Measurements from ENCODE around the gene DPCD. TPM values are rescaled to one million over a fixed set of nuclear protein-coding genes. Genes with fewer than 3 reads are reported as not detected.

DPCD gene
- total RNA-seq, result 21.3 and 25.3 TPM in 2 replicates
- polyA plus RNA-seq, result 33.0 and 39.3 TPM in 2 replicates
- polyA plus RNA-seq (2011; cell fraction: cytosol; rRNA removed), result 46.9 and 61.5 TPM in 2 replicates
- 23.4 and 28.8 TPM in 2 replicates for polyA plus RNA-seq (2011; cell fraction: nucleus; rRNA removed)
- 44.8 and 52.7 TPM in 2 replicates for polyA plus RNA-seq (2012)
- 11.3 and 19.5 TPM in 2 replicates for polyA minus RNA-seq
- polyA minus RNA-seq (2011; cell fraction: cytosol; rRNA and poly(A)+ RNA removed), result 9.9 TPM
- polyA minus RNA-seq (2011; cell fraction: nucleus; rRNA and poly(A)+ RNA removed), result 3.7 and 4.9 TPM in 2 replicates
- percentile 55 among the genes with signal in this experiment for Bru-seq, nascent RNA
- BruChase-seq, experiment 1, labeled RNA remaining after a 6-hour chase, result percentile 46 among the genes with signal in this experiment
- BruChase-seq, experiment 2, labeled RNA remaining after a 2-hour chase, result percentile 51 among the genes with signal in this experiment
- long read RNA-seq, transcript DPCD-202 (6 exons, 858 nt), result major isoform, 105 of 136 reads
- long read RNA-seq, partial matches to known transcripts, result 3 of 136 reads
- long read RNA-seq, other reads (novel, unspliced or antisense), result 24 of 136 reads

- dilution Hi-C loops (cut with MboI; ENCODE audit: extremely low pct_ligation_motif_present, low sequenced_read_pairs), result no loop called here
- no peaks in the 10 kb centered on the region for H4K20me1 ChIP-seq (replicated peaks; ENCODE audit: control insufficient read depth, extremely low read depth, insufficient read depth, low read length)
- no peaks in the 10 kb centered on the region for H3K27me3 ChIP-seq (ENCODE audit: control insufficient read depth in 2 of 2, insufficient read depth in 2 of 2, low read length in 2 of 2)
- peaks cover 8% of the 10 kb centered on the region for H3K79me2 ChIP-seq (ENCODE audit: control insufficient read depth, insufficient read depth, low read length)
- peak within 1 kb of the TSS; percentile 67 for H2AFZ ChIP-seq (ENCODE audit: low read depth, low read length)
- DNase-seq (ENCODE audit: low read depth, low spot score) (peak; percentile 95), FAIRE-seq (peak; percentile 97)
- intact Hi-C loops (cut with micrococcal nuclease), result no loop called here
- no peaks in the 10 kb centered on the region for H3K9me1 ChIP-seq (replicated peaks; ENCODE audit: control insufficient read depth, extremely low read depth, insufficient read depth, low read length)
- peak within 1 kb of the TSS; percentile 3 for H3K27ac ChIP-seq (ENCODE audit: insufficient read depth, low read depth, low read length)
- peak within 1 kb of the TSS; percentile 50 for H3K9ac ChIP-seq (replicated peaks; ENCODE audit: extremely low read depth, insufficient read depth, low read length)
- ChIA-PET CTCF (interaction anchor here (0.6 to 3.0 kb wide), 6 partner anchors 10 to 407 kb away, joined by 3 to 15 read pairs (median 4); no protein-coding TSS in a partner anchor), POLR2A (no interaction called here)
- H3K4me1 ChIP-seq (ENCODE audit: control insufficient read depth, extremely low read depth, insufficient read depth, low read length), result peaks cover 18% of the 10 kb centered on the region
- TF ChIP-seq FOS (IDR thresholded peaks at IDR 0.05; ENCODE audit: borderline replicate concordance, insufficient read depth, low read length) (no peak), POLR2AphosphoS5 (IDR thresholded peaks at IDR 0.05; ENCODE audit: insufficient read depth, low read depth, low read length) (peak; percentile 45), MYC (IDR thresholded peaks at IDR 0.05; ENCODE audit: low read depth, low read length) (no peak), CTCF (IDR thresholded peaks at IDR 0.05; ENCODE audit: extremely low read depth in 1 of 2, insufficient read depth in 1 of 2, low read depth in 1 of 2, low read length in 2 of 2) (no peak), GATA2 (IDR thresholded peaks at IDR 0.05; ENCODE audit: insufficient read depth, insufficient read length, low read depth, low read length) (no peak), POLR2A (IDR thresholded peaks at IDR 0.05; ENCODE audit: low read depth, low read length) (peak; percentile 60), EZH2 (IDR thresholded peaks at IDR 0.05; ENCODE audit: borderline replicate concordance, low read depth, low read length, severe bottlenecking) (no peak), MAX (IDR thresholded peaks at IDR 0.05; ENCODE audit: insufficient read depth, insufficient read length) (peak; percentile 53), JUN (IDR thresholded peaks at IDR 0.05; ENCODE audit: borderline replicate concordance, insufficient read depth, insufficient read length, low read depth) (no peak)
- H3K4me3 ChIP-seq (replicated peaks in 1 of 3; ENCODE audit: insufficient read depth in 1 of 3, low read depth in 1 of 3, low read length in 3 of 3), result peak within 1 kb of the TSS; percentile 75 to 88 (median 81)
- H3K9me3 ChIP-seq (replicated peaks; ENCODE audit: control insufficient read depth, insufficient read depth, low read length), result no peaks in the 10 kb centered on the region
- TSS peak; percentile 70 for BruUV-seq (replicated peaks)
- H3K36me3 ChIP-seq (ENCODE audit: control insufficient read depth in 2 of 2, extremely low read depth in 1 of 2, insufficient read depth in 2 of 2, low read length in 2 of 2), result peaks cover 0 to 5% of the 10 kb centered on the region in 2 experiments
- peak within 1 kb of the TSS; percentile 85 for H3K4me2 ChIP-seq (ENCODE audit: insufficient read depth, low read length)
Observed at GRCh38 chr10:101587725-101588653, at the start of gene DPCD, which contains the start of gene POLL. DPCD (plus strand) TSS chr10:101588321; CDS start chr10:101588337, 16 bp downstream. POLL (minus strand) TSS chr10:101588257; CDS start chr10:101587360, 897 bp downstream.

Measured in endothelial cell of umbilical vein (primary cell).